GM23338 (cell line): ENCODE results near the gene MICB. TPM values are rescaled to one million over a fixed set of nuclear protein-coding genes. Genes with fewer than 3 reads are reported as not detected.
A peak's percentile ranks its signal among the peaks of the same experiment; 100 is the strongest.

Experiments used
- ATAC-seq: fragments of 200-7000 bp; cut with Tn5 transposase; 3 replicates; pipeline ENCODE4 v1.9.1; 2020
- DNase-seq: peaks from one replicate; pipeline ENCODE4 v3.0.0-alpha.2; 2015; ENCODE audit warnings: low spot score
- H2AFZ ChIP-seq: fragments of 200-600 bp; sonication (generic); 2 replicates; pipeline ENCODE4 v1.8.0; 2016; ENCODE audit warnings: antibody characterized with exemption, mild to moderate bottlenecking, moderate library complexity
- H3F3A ChIP-seq: fragments of 200-600 bp; sonication (generic); replicated peaks from 2 replicates; pipeline ENCODE4 v1.8.0; 2017; ENCODE audit warnings: antibody characterized with exemption, mixed run types, low read depth
- H3K27ac ChIP-seq: fragments of 200-600 bp; sonication (generic); 2 replicates; pipeline ENCODE4 v1.6.1; 2016; ENCODE audit warnings: low read depth
- H3K27me3 ChIP-seq: fragments of 200-600 bp; sonication (generic); 2 replicates; pipeline ENCODE4 v1.8.0; 2016; ENCODE audit warnings: mild to moderate bottlenecking, mixed run types, moderate library complexity; ENCODE audit not compliant: insufficient read depth
- H3K36me3 ChIP-seq: fragments of 200-600 bp; sonication (generic); 2 replicates; pipeline ENCODE4 v1.8.0; 2016; ENCODE audit warnings: mild to moderate bottlenecking; ENCODE audit not compliant: insufficient read depth
- H3K4me1 ChIP-seq: fragments of 200-600 bp; sonication (generic); 2 replicates; pipeline ENCODE4 v1.8.0; 2016; ENCODE audit warnings: mild to moderate bottlenecking, moderate library complexity; ENCODE audit not compliant: insufficient read depth
- H3K4me2 ChIP-seq: fragments of 200-600 bp; sonication (generic); 2 replicates; pipeline ENCODE4 v1.7.1; 2017; ENCODE audit warnings: mixed run types
- H3K4me3 ChIP-seq: fragments of 200-600 bp; sonication (generic); 2 replicates; pipeline ENCODE4 v1.6.1; 2016; ENCODE audit warnings: mixed run types
- H3K79me2 ChIP-seq: fragments of 200-600 bp; sonication (generic); replicated peaks from 2 replicates; pipeline ENCODE4 v1.8.0; 2017; ENCODE audit warnings: mild to moderate bottlenecking; ENCODE audit not compliant: insufficient read depth
- H3K9me2 ChIP-seq: fragments of 200-600 bp; sonication (generic); 2 replicates; pipeline ENCODE4 v1.8.0; 2017; ENCODE audit not compliant: insufficient read depth
- H4K20me1 ChIP-seq: fragments of 200-600 bp; sonication (generic); replicated peaks from 2 replicates; pipeline ENCODE4 v1.8.0; 2017; ENCODE audit warnings: mild to moderate bottlenecking; ENCODE audit not compliant: insufficient read depth
- H3K27ac Mint-ChIP-seq: 2 replicates; pipeline ENCODE4 v1.8.0; 2020; ENCODE audit warnings: inconsistent platforms, mild to moderate bottlenecking, moderate library complexity, mixed read lengths
- H3K27me3 Mint-ChIP-seq: 3 replicates; pipeline ENCODE4 v1.8.0; 2022; ENCODE audit warnings: low read depth, mild to moderate bottlenecking, moderate library complexity, mixed read lengths, inconsistent platforms; ENCODE audit not compliant: insufficient read depth, poor library complexity
- H3K36me3 Mint-ChIP-seq: 3 replicates; pipeline ENCODE4 v1.8.0; 2021; ENCODE audit warnings: low read depth, mild to moderate bottlenecking, inconsistent platforms, moderate library complexity, mixed read lengths
- H3K4me1 Mint-ChIP-seq: 3 replicates; pipeline ENCODE4 v1.8.0; 2020; ENCODE audit warnings: mild to moderate bottlenecking, inconsistent platforms, mixed read lengths
- H3K4me3 Mint-ChIP-seq: 3 replicates; pipeline ENCODE4 v1.8.0; 2021; ENCODE audit warnings: moderate library complexity, mild to moderate bottlenecking, inconsistent platforms, mixed read lengths
- H3K9me3 Mint-ChIP-seq: 3 replicates; pipeline ENCODE4 v1.8.0; 2020; ENCODE audit warnings: moderate library complexity, mild to moderate bottlenecking, inconsistent platforms, mixed read lengths
- EZH2phosphoT487 ChIP-seq: fragments of 200-600 bp; sonication (generic); IDR thresholded peaks from one replicate; pipeline ENCODE4 v1.8.1; 2018; ENCODE audit warnings: antibody characterized with exemption; ENCODE audit not compliant: unreplicated experiment
- NANOG ChIP-seq: IDR thresholded peaks from 2 replicates; pipeline ENCODE4 v1.6.1; 2016; ENCODE audit warnings: antibody characterized with exemption, borderline replicate concordance
- POLR2AphosphoS5 ChIP-seq: IDR thresholded peaks from 2 replicates; pipeline ENCODE4 v1.6.1; 2016; ENCODE audit warnings: antibody characterized with exemption, low read depth
- STAT1 ChIP-seq: IDR thresholded peaks from one replicate; pipeline ENCODE4 v1.6.1; 2016; ENCODE audit warnings: antibody characterized with exemption; ENCODE audit not compliant: unreplicated experiment
- polyA plus RNA-seq: library from polyadenylated mRNA; unstranded; fragments of >200 nt; fragmentation: Nextera tagmentation; extraction: Ambion mirVana; gene quantifications from 2 replicates; pipeline ENCODE4 v1.2.1, GENCODE V29; 2016
- total RNA-seq: library from RNA; depleted of rRNA; stranded (reverse); fragments of >200 nt; shearing (Covaris generic); gene quantifications from 2 replicates; pipeline ENCODE4 v1.2.3, GENCODE V29; 2014
- TF ChIP-seq, protein P1 (sequence below): IDR thresholded peaks from 2 replicates; pipeline ENCODE4 v1.6.1; 2016; ENCODE audit warnings: antibody characterized with exemption
- TF ChIP-seq, protein P2 (sequence below): fragments of 250-450 bp; sonication (Bioruptor Pico); IDR thresholded peaks from 2 replicates; pipeline ENCODE4 v1.5.0; 2020; ENCODE audit warnings: mild to moderate bottlenecking, moderate library complexity

Gene MICB
- total and polyA plus RNA-seq, 2 experiments from 2014 or later, result 9.2 to 23.8 TPM

- H3K79me2 ChIP-seq, result peaks cover 19% of the 10 kb centered on the region; the same call in 1 of the 2 replicates
- no peak for TF ChIP-seq STAT1
- TF ChIP-seq POLR2AphosphoS5, result peak; percentile 40; the same call in 1 of the 2 replicates
- H3K36me3 ChIP-seq, result peaks cover 41% of the 10 kb centered on the region
- Mint-ChIP-seq H3K4me1 (peaks cover 32% of the 10 kb centered on the region), H3K9me3 (no peaks in the 10 kb centered on the region), H3K27me3 (peaks cover 13% of the 10 kb centered on the region), H3K27ac (peak within 1 kb of the TSS; percentile 56; the same call in 1 of the 2 replicates), H3K36me3 (peaks cover 53% of the 10 kb centered on the region), H3K4me3 (no peak within 1 kb of the TSS; the same call in 2 of the 3 replicates)
- H3K4me3 ChIP-seq, result no peak within 1 kb of the TSS
- peaks cover 4% of the 10 kb centered on the region for H3K4me1 ChIP-seq
- H3K4me2 ChIP-seq, result peak within 1 kb of the TSS; percentile 32; the same call in 1 of the 2 replicates
- no peak for DNase-seq
- H4K20me1 ChIP-seq, result peaks cover 26% of the 10 kb centered on the region
- H3F3A ChIP-seq, result peaks cover 44% of the 10 kb centered on the region
- H3K27ac ChIP-seq, result peak within 1 kb of the TSS; percentile 78; the same call in 1 of the 2 replicates
- H3K9me2 ChIP-seq, result no peaks in the 10 kb centered on the region
- no peak within 1 kb of the TSS for H2AFZ ChIP-seq
- ATAC-seq, result peak; percentile 58
- no peaks in the 10 kb centered on the region for H3K27me3 ChIP-seq
Measured at GRCh38 chr6:31528821-31529328, 30.9 kb downstream of the MICB start, which contains the start of gene MCCD1. Gene MCCD1 (plus strand): TSS chr6:31528962. CDS start chr6:31529015, 53 bp downstream.

DNA sequence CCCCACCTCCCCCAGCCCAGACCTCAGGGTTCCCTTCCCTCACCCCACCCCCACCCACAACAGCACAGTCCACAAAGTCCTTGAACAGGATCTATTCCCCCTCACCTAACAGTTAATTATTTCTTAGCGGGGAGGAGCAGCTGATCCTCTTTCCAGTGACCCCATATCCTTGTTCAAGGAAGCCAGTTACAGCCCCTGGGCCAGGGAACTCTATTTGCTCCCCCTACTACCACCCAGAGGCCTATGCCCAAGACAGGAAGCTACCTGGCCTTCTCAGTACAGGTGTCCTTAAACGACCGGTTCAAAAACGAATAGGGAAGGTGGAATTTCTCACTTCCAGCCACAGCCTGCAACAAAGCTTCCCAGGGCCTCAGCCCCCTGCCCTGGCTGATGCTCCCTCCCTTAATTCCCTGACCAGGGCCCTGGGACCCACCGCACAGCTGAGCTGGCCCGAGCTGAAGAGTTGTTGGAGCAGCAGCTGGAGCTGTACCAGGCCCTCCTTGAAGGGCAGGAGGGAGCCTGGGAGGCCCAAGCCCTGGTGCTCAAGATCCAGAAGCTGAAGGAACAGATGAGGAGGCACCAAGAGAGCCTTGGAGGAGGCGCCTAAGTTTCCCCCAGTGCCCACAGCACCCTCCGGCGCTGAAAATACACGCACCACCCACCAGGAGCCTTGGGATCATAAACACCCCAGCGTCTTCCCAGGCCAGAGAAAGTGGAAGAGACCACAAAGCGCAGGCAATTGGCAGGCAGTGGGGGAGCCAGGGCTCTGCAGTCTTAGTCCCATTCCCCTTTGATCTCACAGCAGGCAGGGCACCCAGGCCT lies 31.6 kb downstream of the MICB start:
- Histone ChIP-seq H3K79me2 (peaks cover 26% of the 10 kb centered on the region; the same call in 1 of the 2 replicates), H2AFZ (no peak overlapping the region), H3K4me1 (peaks cover 4% of the 10 kb centered on the region), H3F3A (peaks cover 50% of the 10 kb centered on the region), H3K27me3 (no peaks in the 10 kb centered on the region), H4K20me1 (peaks cover 30% of the 10 kb centered on the region), H3K4me2 (peak overlapping the region; percentile 32; the same call in 1 of the 2 replicates), H3K9me2 (no peaks in the 10 kb centered on the region), H3K27ac (peak overlapping the region; percentile 78; the same call in 1 of the 2 replicates), H3K36me3 (peaks cover 48% of the 10 kb centered on the region), H3K4me3 (no peak overlapping the region)
- peak; percentile 26 for ATAC-seq
- peaks cover 34% of the 10 kb centered on the region for H3K4me1 Mint-ChIP-seq
- TF ChIP-seq POLR2AphosphoS5, result peak; percentile 19; the same call in 1 of the 2 replicates
- TF ChIP-seq, protein P1, sequence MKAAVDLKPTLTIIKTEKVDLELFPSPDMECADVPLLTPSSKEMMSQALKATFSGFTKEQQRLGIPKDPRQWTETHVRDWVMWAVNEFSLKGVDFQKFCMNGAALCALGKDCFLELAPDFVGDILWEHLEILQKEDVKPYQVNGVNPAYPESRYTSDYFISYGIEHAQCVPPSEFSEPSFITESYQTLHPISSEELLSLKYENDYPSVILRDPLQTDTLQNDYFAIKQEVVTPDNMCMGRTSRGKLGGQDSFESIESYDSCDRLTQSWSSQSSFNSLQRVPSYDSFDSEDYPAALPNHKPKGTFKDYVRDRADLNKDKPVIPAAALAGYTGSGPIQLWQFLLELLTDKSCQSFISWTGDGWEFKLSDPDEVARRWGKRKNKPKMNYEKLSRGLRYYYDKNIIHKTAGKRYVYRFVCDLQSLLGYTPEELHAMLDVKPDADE, result no peak
- peaks cover 60% of the 10 kb centered on the region for H3K36me3 Mint-ChIP-seq
- no peaks in the 10 kb centered on the region for H3K9me3 Mint-ChIP-seq
- H3K4me3 Mint-ChIP-seq, result no peak overlapping the region; the same call in 2 of the 3 replicates
- peak; percentile 38 for DNase-seq
- H3K27ac Mint-ChIP-seq, result no peak overlapping the region
- peaks cover 13% of the 10 kb centered on the region for H3K27me3 Mint-ChIP-seq

- no peak overlapping the region for H3K27ac Mint-ChIP-seq
- Histone ChIP-seq H3K4me2 (no peak overlapping the region), H3K79me2 (peaks cover 37% of the 10 kb centered on the region), H3K27ac (no peak overlapping the region; the same call in 1 of the 2 replicates), H3K9me2 (no peaks in the 10 kb centered on the region), H3K4me1 (peaks cover 4% of the 10 kb centered on the region), H2AFZ (no peak overlapping the region), H3F3A (peaks cover 61% of the 10 kb centered on the region), H3K36me3 (peaks cover 59% of the 10 kb centered on the region), H4K20me1 (peaks cover 41% of the 10 kb centered on the region), H3K27me3 (no peaks in the 10 kb centered on the region), H3K4me3 (no peak overlapping the region)
- peaks cover 37% of the 10 kb centered on the region for H3K4me1 Mint-ChIP-seq
- peaks cover 13% of the 10 kb centered on the region for H3K27me3 Mint-ChIP-seq
- DNase-seq (no peak), ATAC-seq (no peak)
- H3K9me3 Mint-ChIP-seq, result no peaks in the 10 kb centered on the region
- TF ChIP-seq, protein P2, sequence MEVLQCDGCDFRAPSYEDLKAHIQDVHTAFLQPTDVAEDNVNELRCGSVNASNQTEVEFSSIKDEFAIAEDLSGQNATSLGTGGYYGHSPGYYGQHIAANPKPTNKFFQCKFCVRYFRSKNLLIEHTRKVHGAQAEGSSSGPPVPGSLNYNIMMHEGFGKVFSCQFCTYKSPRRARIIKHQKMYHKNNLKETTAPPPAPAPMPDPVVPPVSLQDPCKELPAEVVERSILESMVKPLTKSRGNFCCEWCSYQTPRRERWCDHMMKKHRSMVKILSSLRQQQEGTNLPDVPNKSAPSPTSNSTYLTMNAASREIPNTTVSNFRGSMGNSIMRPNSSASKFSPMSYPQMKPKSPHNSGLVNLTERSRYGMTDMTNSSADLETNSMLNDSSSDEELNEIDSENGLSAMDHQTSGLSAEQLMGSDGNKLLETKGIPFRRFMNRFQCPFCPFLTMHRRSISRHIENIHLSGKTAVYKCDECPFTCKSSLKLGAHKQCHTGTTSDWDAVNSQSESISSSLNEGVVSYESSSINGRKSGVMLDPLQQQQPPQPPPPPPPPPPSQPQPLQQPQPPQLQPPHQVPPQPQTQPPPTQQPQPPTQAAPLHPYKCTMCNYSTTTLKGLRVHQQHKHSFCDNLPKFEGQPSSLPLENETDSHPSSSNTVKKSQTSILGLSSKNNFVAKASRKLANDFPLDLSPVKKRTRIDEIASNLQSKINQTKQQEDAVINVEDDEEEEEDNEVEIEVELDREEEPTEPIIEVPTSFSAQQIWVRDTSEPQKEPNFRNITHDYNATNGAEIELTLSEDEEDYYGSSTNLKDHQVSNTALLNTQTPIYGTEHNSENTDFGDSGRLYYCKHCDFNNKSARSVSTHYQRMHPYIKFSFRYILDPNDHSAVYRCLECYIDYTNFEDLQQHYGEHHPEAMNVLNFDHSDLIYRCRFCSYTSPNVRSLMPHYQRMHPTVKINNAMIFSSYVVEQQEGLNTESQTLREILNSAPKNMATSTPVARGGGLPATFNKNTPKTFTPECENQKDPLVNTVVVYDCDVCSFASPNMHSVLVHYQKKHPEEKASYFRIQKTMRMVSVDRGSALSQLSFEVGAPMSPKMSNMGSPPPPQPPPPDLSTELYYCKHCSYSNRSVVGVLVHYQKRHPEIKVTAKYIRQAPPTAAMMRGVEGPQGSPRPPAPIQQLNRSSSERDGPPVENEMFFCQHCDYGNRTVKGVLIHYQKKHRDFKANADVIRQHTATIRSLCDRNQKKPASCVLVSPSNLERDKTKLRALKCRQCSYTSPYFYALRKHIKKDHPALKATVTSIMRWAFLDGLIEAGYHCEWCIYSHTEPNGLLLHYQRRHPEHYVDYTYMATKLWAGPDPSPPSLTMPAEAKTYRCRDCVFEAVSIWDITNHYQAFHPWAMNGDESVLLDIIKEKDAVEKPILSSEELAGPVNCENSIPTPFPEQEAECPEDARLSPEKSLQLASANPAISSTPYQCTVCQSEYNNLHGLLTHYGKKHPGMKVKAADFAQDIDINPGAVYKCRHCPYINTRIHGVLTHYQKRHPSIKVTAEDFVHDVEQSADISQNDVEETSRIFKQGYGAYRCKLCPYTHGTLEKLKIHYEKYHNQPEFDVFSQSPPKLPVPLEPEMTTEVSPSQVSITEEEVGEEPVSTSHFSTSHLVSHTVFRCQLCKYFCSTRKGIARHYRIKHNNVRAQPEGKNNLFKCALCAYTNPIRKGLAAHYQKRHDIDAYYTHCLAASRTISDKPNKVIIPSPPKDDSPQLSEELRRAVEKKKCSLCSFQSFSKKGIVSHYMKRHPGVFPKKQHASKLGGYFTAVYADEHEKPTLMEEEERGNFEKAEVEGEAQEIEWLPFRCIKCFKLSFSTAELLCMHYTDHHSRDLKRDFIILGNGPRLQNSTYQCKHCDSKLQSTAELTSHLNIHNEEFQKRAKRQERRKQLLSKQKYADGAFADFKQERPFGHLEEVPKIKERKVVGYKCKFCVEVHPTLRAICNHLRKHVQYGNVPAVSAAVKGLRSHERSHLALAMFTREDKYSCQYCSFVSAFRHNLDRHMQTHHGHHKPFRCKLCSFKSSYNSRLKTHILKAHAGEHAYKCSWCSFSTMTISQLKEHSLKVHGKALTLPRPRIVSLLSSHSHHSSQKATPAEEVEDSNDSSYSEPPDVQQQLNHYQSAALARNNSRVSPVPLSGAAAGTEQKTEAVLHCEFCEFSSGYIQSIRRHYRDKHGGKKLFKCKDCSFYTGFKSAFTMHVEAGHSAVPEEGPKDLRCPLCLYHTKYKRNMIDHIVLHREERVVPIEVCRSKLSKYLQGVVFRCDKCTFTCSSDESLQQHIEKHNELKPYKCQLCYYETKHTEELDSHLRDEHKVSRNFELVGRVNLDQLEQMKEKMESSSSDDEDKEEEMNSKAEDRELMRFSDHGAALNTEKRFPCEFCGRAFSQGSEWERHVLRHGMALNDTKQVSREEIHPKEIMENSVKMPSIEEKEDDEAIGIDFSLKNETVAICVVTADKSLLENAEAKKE (CRISPR knock-in tag), result no peak
- TF ChIP-seq NANOG, result no peak
- TF ChIP-seq EZH2phosphoT487, result no peak
- H3K4me3 Mint-ChIP-seq, result no peak overlapping the region
- peaks cover 71% of the 10 kb centered on the region for H3K36me3 Mint-ChIP-seq
Measured at GRCh38 chr6:31530659-31531058, 32.7 kb downstream of the MICB start.
